IMR-90 (cell line): ENCODE measurements around the gene PLXNA1. TPM values are rescaled to one million over a fixed set of nuclear protein-coding genes. Genes with fewer than 3 reads are reported as not detected.
A peak's percentile ranks its signal among the peaks of the same experiment; 100 is the strongest.

Experiments used
- ATAC-seq: fragments of 200-7000 bp; cut with Tn5 transposase; 2 replicates; pipeline ENCODE4 v1.9.1; 2020; ENCODE audit warnings: low read depth, mild to moderate bottlenecking, moderate library complexity
- Bru-seq: library from RNA; stranded (reverse); fragments of 400-500 nt; gene quantifications from one replicate; lab custom pipeline; 2021; lab: Mats Ljungman, UMichigan
- BruChase-seq, 2 experiments: library from RNA; stranded (reverse); fragments of 400-500 nt; gene quantifications; one replicate each; lab custom pipeline; 2021; lab: Mats Ljungman, UMichigan
- BruUV-seq: library from RNA; stranded (reverse); fragments of 400-500 nt; replicated peaks from 2 replicates; lab custom pipeline; 2021; lab: Mats Ljungman, UMichigan
- CTCF ChIA-PET: fragments of 300-600 bp; formaldehyde crosslinking; extraction: SDS; loops from one replicate; lab custom pipeline; 2021; ENCODE audit warnings: antibody characterized with exemption; lab: Yijun Ruan, JAX
- POLR2A ChIA-PET: fragments of 300-600 bp; sonication (Branson Sonifier 250); formaldehyde crosslinking; loops from one replicate; lab custom pipeline; 2022; ENCODE audit warnings: antibody characterized with exemption; ENCODE audit not compliant: unreplicated experiment; lab: Charles Lee
- DNase-seq: peaks from one replicate; pipeline ENCODE4 v3.0.0; 2013
- H2AFZ ChIP-seq: replicated peaks from 2 replicates; pipeline ENCODE3; 2013; ENCODE audit warnings: low read length, mild to moderate bottlenecking; ENCODE audit not compliant: poor library complexity
- H2AK5ac ChIP-seq: 2 replicates; pipeline ENCODE4 v1.6.1; 2013; ENCODE audit warnings: low read depth, low read length, inconsistent platforms
- H2AK9ac ChIP-seq: replicated peaks from 2 replicates; pipeline ENCODE3; 2013; ENCODE audit warnings: mild to moderate bottlenecking, low read depth, low read length, moderate library complexity; ENCODE audit not compliant: poor library complexity
- H2BK120ac ChIP-seq: 2 replicates; pipeline ENCODE4 v1.6.1; 2013; ENCODE audit warnings: low read depth, low read length, inconsistent platforms
- H2BK15ac ChIP-seq: 3 replicates; pipeline ENCODE4 v1.6.1; 2013; ENCODE audit warnings: low read depth, low read length, inconsistent platforms
- H2BK20ac ChIP-seq: 2 replicates; pipeline ENCODE4 v1.6.1; 2013; ENCODE audit warnings: low read depth, mild to moderate bottlenecking, inconsistent platforms, low read length, moderate library complexity
- H2BK5ac ChIP-seq: 2 replicates; pipeline ENCODE4 v1.6.1; 2013; ENCODE audit warnings: mild to moderate bottlenecking, low read depth, low read length, inconsistent platforms; ENCODE audit not compliant: poor library complexity, severe bottlenecking
- H3K14ac ChIP-seq: replicated peaks from 2 replicates; pipeline ENCODE4 v1.6.1; 2013; ENCODE audit warnings: low read depth, low read length, inconsistent platforms
- H3K18ac ChIP-seq: 2 replicates; pipeline ENCODE4 v1.6.1; 2013; ENCODE audit warnings: low read depth, low read length, control low read depth
- H3K23ac ChIP-seq: 2 replicates; pipeline ENCODE4 v1.6.1; 2013; ENCODE audit warnings: low read depth, low read length, inconsistent platforms
- H3K27ac ChIP-seq: 2 replicates; pipeline ENCODE4 v1.5.1; 2013; ENCODE audit warnings: mild to moderate bottlenecking, control low read depth, low read length; ENCODE audit not compliant: insufficient read depth
- H3K27me3 ChIP-seq: 2 replicates; pipeline ENCODE4 v1.6.1; 2013; ENCODE audit warnings: low read length; ENCODE audit not compliant: control insufficient read depth, insufficient read depth
- H3K36me3 ChIP-seq: 2 replicates; pipeline ENCODE4 v1.6.1; 2013; ENCODE audit warnings: low read length, mixed read lengths; ENCODE audit not compliant: control insufficient read depth, insufficient read depth
- H3K4ac ChIP-seq: 2 replicates; pipeline ENCODE4 v1.6.1; 2013; ENCODE audit warnings: low read depth, low read length, inconsistent platforms
- H3K4me1 ChIP-seq: 2 replicates; pipeline ENCODE4 v1.6.1; 2013; ENCODE audit warnings: low read length, mixed read lengths; ENCODE audit not compliant: control insufficient read depth, insufficient read depth
- H3K4me2 ChIP-seq: 2 replicates; pipeline ENCODE4 v1.6.1; 2013; ENCODE audit warnings: low read depth, mild to moderate bottlenecking, control low read depth, low read length, moderate library complexity
- H3K4me3 ChIP-seq: 2 replicates; pipeline ENCODE4 v1.5.1; 2013; ENCODE audit warnings: low read depth, mild to moderate bottlenecking, control low read depth, low read length, moderate library complexity; ENCODE audit not compliant: insufficient read depth
- H3K56ac ChIP-seq: 2 replicates; pipeline ENCODE4 v1.6.1; 2013; ENCODE audit warnings: low read length, inconsistent platforms; ENCODE audit not compliant: insufficient read depth; ENCODE audit errors: extremely low read depth
- H3K79me1 ChIP-seq, 2 experiments: 2 replicates each; pipeline ENCODE4 v1.6.1; 2013; ENCODE audit warnings: low read length in 2 of 2, inconsistent platforms in 1 of 2, low read depth in 1 of 2
- H3K9ac ChIP-seq: 2 replicates; pipeline ENCODE4 v1.6.1; 2013; ENCODE audit warnings: low read depth, low read length, control low read depth
- H3K9me1 ChIP-seq: 2 replicates; pipeline ENCODE4 v1.6.1; 2013; ENCODE audit warnings: low read length, inconsistent platforms; ENCODE audit not compliant: insufficient read depth
- H3K9me3 ChIP-seq: 2 replicates; pipeline ENCODE4 v1.6.1; 2013; ENCODE audit warnings: low read length; ENCODE audit not compliant: control insufficient read depth, insufficient read depth
- H4K20me1 ChIP-seq: 2 replicates; pipeline ENCODE4 v1.6.1; 2013; ENCODE audit warnings: low read length, inconsistent platforms; ENCODE audit not compliant: insufficient read depth
- H4K5ac ChIP-seq: 2 replicates; pipeline ENCODE4 v1.6.1; 2013; ENCODE audit warnings: mild to moderate bottlenecking, low read depth, low read length, control low read depth
- H4K8ac ChIP-seq, 2 experiments: 2 replicates each; pipeline ENCODE4 v1.6.1; 2013; ENCODE audit warnings: low read depth in 2 of 2, low read length in 2 of 2, control low read depth in 1 of 2, inconsistent platforms in 1 of 2
- H4K91ac ChIP-seq: 2 replicates; pipeline ENCODE4 v1.6.1; 2013; ENCODE audit warnings: low read depth, low read length, inconsistent platforms; ENCODE audit not compliant: insufficient read depth
- CHD1 ChIP-seq: IDR thresholded peaks from 2 replicates; pipeline ENCODE4 v1.6.1; 2012; ENCODE audit warnings: low read depth, low read length, improper control_type of control experiment
- CTCF ChIP-seq: conservative IDR thresholded peaks from 2 replicates; pipeline ENCODE4 v1.5.1; 2012; ENCODE audit warnings: mild to moderate bottlenecking, low read depth, low read length, improper control_type of control experiment
- FOS ChIP-seq: fragments of 150-350 bp; IDR thresholded peaks from 2 replicates; pipeline ENCODE4 v1.6.1; 2016; ENCODE audit warnings: low read depth, low read length
- MAFK ChIP-seq: IDR thresholded peaks from 2 replicates; pipeline ENCODE4 v1.6.1; 2012; ENCODE audit warnings: low read depth, low read length, improper control_type of control experiment
- MAZ ChIP-seq: IDR thresholded peaks from 2 replicates; pipeline ENCODE4 v1.6.1; 2012; ENCODE audit warnings: low read depth, mild to moderate bottlenecking, low read length, improper control_type of control experiment, moderate library complexity, borderline replicate concordance
- MXI1 ChIP-seq: IDR thresholded peaks from 2 replicates; pipeline ENCODE4 v1.6.1; 2012; ENCODE audit warnings: low read depth, mild to moderate bottlenecking, low read length, moderate library complexity, borderline replicate concordance
- NFE2L2 ChIP-seq: fragments of 150-350 bp; IDR thresholded peaks from 2 replicates; pipeline ENCODE4 v1.6.1; 2016; ENCODE audit warnings: low read depth, mild to moderate bottlenecking, low read length
- POLR2A ChIP-seq: IDR thresholded peaks from 2 replicates; pipeline ENCODE4 v1.6.1; 2012; ENCODE audit warnings: mild to moderate bottlenecking, low read depth, low read length
- RAD21 ChIP-seq: IDR thresholded peaks from 2 replicates; pipeline ENCODE4 v1.6.1; 2012; ENCODE audit warnings: low read length, improper control_type of control experiment
- RCOR1 ChIP-seq: IDR thresholded peaks from 2 replicates; pipeline ENCODE4 v1.6.1; 2012; ENCODE audit warnings: mild to moderate bottlenecking, low read length, improper control_type of control experiment; ENCODE audit not compliant: insufficient replicate concordance
- USF2 ChIP-seq: fragments of 150-350 bp; IDR thresholded peaks from 2 replicates; pipeline ENCODE4 v1.6.1; 2017; ENCODE audit warnings: mild to moderate bottlenecking, antibody characterized with exemption, low read length, low read depth
- WGBS, 2 experiments: methylation state at CpG; one replicate each; pipeline versions ENCODE4 v1.1.5 to v1.1.7; 2013; ENCODE audit warnings: missing lambda C conversion rate in 2 of 2; ENCODE audit not compliant: insufficient read length in 1 of 2; ENCODE audit errors: extremely low coverage in 2 of 2; 5-methylcytosine and 5-hydroxymethylcytosine counted together
- dilution Hi-C: fragments of 300-500 bp; cut with HindIII; formaldehyde crosslinking; loops from one replicate; pipeline ENCODE4 v1.14.3; 2018; ENCODE audit warnings: low sequenced_read_pairs; ENCODE audit not compliant: unreplicated experiment
- in situ Hi-C: fragments of 300-500 bp; cut with MboI; formaldehyde crosslinking; loops from 3 replicates; pipeline ENCODE4 v1.14.3; 2019; ENCODE audit warnings: low sequenced_read_pairs, inconsistent platforms, mixed read lengths
- intact Hi-C: fragments of 100-400 bp; cut with micrococcal nuclease; formaldehyde crosslinking; loops from 2 replicates; pipeline ENCODE4 v1.10.0; 2022
- long read RNA-seq: library from polyadenylated mRNA; unstranded; transcript quantifications from one replicate; pipeline ENCODE4 v2.0.0, GENCODE V29; 2021; ENCODE audit not compliant: unreplicated experiment
- polyA plus RNA-seq, 3 experiments: library from polyadenylated mRNA; depleted of rRNA; stranded (reverse); fragments of >200 nt; gene quantifications; 2 replicates each; pipeline ENCODE4 v1.2.3, GENCODE V29; 2012; ENCODE audit warnings: low replicate concordance in 1 of 3
- total RNA-seq: library from RNA; depleted of rRNA; stranded (reverse); fragments of >200 nt; gene quantifications from 2 replicates; pipeline ENCODE4 v1.2.3, GENCODE V29; 2012; rRNA removed

PLXNA1 gene
- total RNA-seq, result 13.6 and 14.4 TPM in 2 replicates
- polyA plus RNA-seq (2012; rRNA removed), result 49.4 and 61.7 TPM in 2 replicates
- 25.5 and 52.4 TPM in 2 replicates for polyA plus RNA-seq (2012; cell fraction: cytosol; rRNA removed)
- 88.7 and 218 TPM in 2 replicates for polyA plus RNA-seq (2012; cell fraction: nucleus; rRNA removed; ENCODE audit: low replicate concordance)
- Bru-seq, nascent RNA, result percentile 71 among the genes with signal in this experiment
- BruChase-seq, experiment 1, labeled RNA remaining after a 6-hour chase, result percentile 85 among the genes with signal in this experiment
- percentile 83 among the genes with signal in this experiment for BruChase-seq, experiment 2, labeled RNA remaining after a 2-hour chase
- long read RNA-seq, full-length matches to known transcripts, result 1 of 93 reads
- long read RNA-seq, partial matches to known transcripts, result 16 of 93 reads
- long read RNA-seq, other reads (novel, unspliced or antisense), result 76 of 93 reads

- intact Hi-C loops, result loop anchor here (1.0 to 10.0 kb wide), 6 partner anchors 20 to 472 kb away; partner anchors contain the start of gene CHST13
- dilution Hi-C loops, result no loop called here
- Histone ChIP-seq H3K79me1 (peaks cover 9 to 37% of the 10 kb centered on the region in 2 experiments; a peak in 2 of 4 replicates), H2BK15ac (peak within 1 kb of the TSS; percentile 98; the same call in 1 of the 3 replicates), H3K4me1 (peaks cover 14% of the 10 kb centered on the region; the same call in 1 of the 2 replicates), H4K5ac (peak within 1 kb of the TSS; percentile 10; the same call in 1 of the 2 replicates), H2BK120ac (peak within 1 kb of the TSS; percentile 96), H2AK5ac (peak within 1 kb of the TSS; percentile 68), H3K36me3 (no peaks in the 10 kb centered on the region), H2BK20ac (no peak within 1 kb of the TSS; the same call in 1 of the 2 replicates), H3K4me2 (peak within 1 kb of the TSS; percentile 86), H3K27ac (peak within 1 kb of the TSS; percentile 72), H2BK5ac (peak within 1 kb of the TSS; percentile 74), H3K18ac (peak within 1 kb of the TSS; percentile 25), H3K9me1 (peaks cover 9% of the 10 kb centered on the region; the same call in 1 of the 2 replicates), H3K27me3 (no peaks in the 10 kb centered on the region; the same call in 1 of the 2 replicates), H3K9me3 (no peaks in the 10 kb centered on the region), H4K20me1 (peaks cover 39% of the 10 kb centered on the region), H4K8ac (peak within 1 kb of the TSS; percentile 51 to 98), H3K4ac (peak within 1 kb of the TSS; percentile 88), H2AFZ (peak within 1 kb of the TSS; percentile 100), H4K91ac (peak within 1 kb of the TSS; percentile 88), H3K4me3 (peak within 1 kb of the TSS; percentile 67), H3K14ac (peak within 1 kb of the TSS; percentile 76; the same call in 1 of the 2 replicates), H3K56ac (peak within 1 kb of the TSS; percentile 69), H3K23ac (peak within 1 kb of the TSS; percentile 13; the same call in 1 of the 2 replicates), H2AK9ac (peak within 1 kb of the TSS; percentile 92), H3K9ac (peak within 1 kb of the TSS; percentile 74)
- CTCF ChIA-PET, result interaction anchor here (0.6 to 2.2 kb wide), 11 partner anchors 13 to 325 kb away, joined by 3 to 14 read pairs (median 3); no protein-coding TSS in a partner anchor
- POLR2A ChIA-PET, result no interaction called here
- WGBS, 2 experiments, result 0% methylated on average over 22 of the region's 89 CpGs; no CpG with 5 or more reads in 1 of the 2 experiments
- peak; percentile 66 for DNase-seq
- peak; percentile 79 for ATAC-seq
- in situ Hi-C loops, result loop anchor here (5.0 kb wide), 1 partner anchor 230 kb away; no protein-coding TSS in a partner anchor
- BruUV-seq, result no TSS peak
- TF ChIP-seq USF2, result no peak
- TF ChIP-seq CHD1, result no peak
- peak; percentile 55; the same call in 1 of the 2 replicates for TF ChIP-seq POLR2A
- no peak for TF ChIP-seq FOS
- no peak for TF ChIP-seq NFE2L2
- no peak for TF ChIP-seq MAFK
- peak; percentile 48 for TF ChIP-seq RAD21
- peak; percentile 62; the same call in 1 of the 2 replicates for TF ChIP-seq MXI1
- peak; percentile 100 for TF ChIP-seq RCOR1
- TF ChIP-seq CTCF, result peak; percentile 91
- peak; percentile 57; the same call in 1 of the 2 replicates for TF ChIP-seq MAZ
Observed at GRCh38 chr3:126982471-126983175, at the start of gene PLXNA1. Gene PLXNA1 (plus strand): TSS chr3:126983115. CDS start chr3:126988594, 5,479 bp downstream.
